Stomach (tissue), 9 donors: ENCODE results near the gene NCAM1. TPM values are rescaled to one million over a fixed set of nuclear protein-coding genes. Genes with fewer than 3 reads are reported as not detected.
"Not testable (repeated sequence)": the region's sequence is repeated elsewhere in the genome, so short reads cannot be mapped to it uniquely, and the experiment has no call there.

ENCODE experiments used
- DNase-seq, 2 donors: peaks; one replicate each; pipeline versions ENCODE4 v3.0.0 to v3.0.0-alpha.2; 2013 to 2019
- H3K27ac ChIP-seq, 5 donors: fragments of 200-600 bp in 4 of 5; sonication (generic) in 4 of 5; one replicate each; pipeline ENCODE4 v1.5.1; 2013 to 2019; ENCODE audit warnings: mild to moderate bottlenecking in 1 of 5, moderate library complexity in 1 of 5
- H3K27me3 ChIP-seq, 3 donors: fragments of 200-600 bp; sonication (generic); one replicate each; pipeline ENCODE4 v1.5.1; 2017 to 2019; ENCODE audit warnings: mixed run types in 1 of 3
- H3K36me3 ChIP-seq, 4 donors: fragments of 200-600 bp; sonication (generic); 1 replicate in 3 of 4; 2 replicates in 1 of 4; pipeline ENCODE4 v1.5.1; 2016 to 2019
- H3K4me1 ChIP-seq, 4 donors: fragments of 200-600 bp; sonication (generic); one replicate each; pipeline ENCODE4 v1.5.1; 2016 to 2019
- H3K4me3 ChIP-seq, 4 donors: fragments of 200-600 bp; sonication (generic) in 3 of 4; one replicate each; pipeline ENCODE4 v1.5.1; 2016 to 2019; ENCODE audit warnings: mild to moderate bottlenecking in 1 of 4
- H3K9me3 ChIP-seq, 4 donors: fragments of 200-600 bp; sonication (generic); one replicate each; pipeline ENCODE4 v1.5.1; 2016 to 2019
- EP300 ChIP-seq: sonication (generic); formaldehyde crosslinking; IDR thresholded peaks from one replicate; pipeline ENCODE4 v1.6.1; 2017; ENCODE audit warnings: antibody characterized with exemption
- POLR2A ChIP-seq, 4 donors: fragments of 450-650 bp; IDR thresholded peaks; one replicate each; pipeline ENCODE4 v1.6.1; 2016; ENCODE audit warnings: antibody characterized with exemption in 4 of 4, control low read depth in 2 of 4, mild to moderate bottlenecking in 1 of 4, moderate library complexity in 1 of 4
- POLR2AphosphoS5 ChIP-seq, 3 donors: sonication (generic); formaldehyde crosslinking; IDR thresholded peaks; one replicate each; pipeline ENCODE4 v1.6.1; 2016; ENCODE audit warnings: antibody characterized with exemption in 3 of 3
- WGBS, 5 donors: extraction: QIAGEN DNeasy Blood & Tissue Kit in 3 of 5; methylation state at CpG; one replicate each; pipeline versions ENCODE4 v1.1.5 to v1.1.7; 2013 to 2018; 5-methylcytosine and 5-hydroxymethylcytosine counted together
- intact Hi-C: fragments of 100-400 bp; cut with DNase I; formaldehyde crosslinking; loops from one replicate; pipeline ENCODE4 v1.15.1; 2023; ENCODE audit warnings: low total_unique reads
- polyA plus RNA-seq, 3 donors: library from polyadenylated mRNA; stranded (reverse); fragments of 200-250 nt; gene quantifications; one replicate each; pipeline ENCODE4 v1.2.3, GENCODE V29; 2013
- total RNA-seq, 5 donors: library from RNA; depleted of rRNA; stranded (reverse); fragments of >200 nt; gene quantifications; one replicate each; pipeline versions ENCODE4 v1.1.0 to v1.2.3, GENCODE V29; 2014 to 2016
- TF ChIP-seq, protein P1 (sequence below), 7 experiments: fragments of 450-650 bp in 4 of 7; fragments of 200-600 bp in 3 of 7; sonication (generic) in 3 of 7; IDR thresholded peaks; one replicate each; pipeline ENCODE4 v1.5.1; 2016 to 2019; ENCODE audit warnings: antibody characterized with exemption in 7 of 7, control low read depth in 2 of 7, mild to moderate bottlenecking in 1 of 7
- donor health status: healthy with polysubstance abuse.
- donor health status: Bipolar disorder and iron deficiency.
- donor health status: healthy.

Gene NCAM1
- total and polyA plus RNA-seq, 8 donors = 5.7 to 84.8 (median 28.9) TPM

DNA sequence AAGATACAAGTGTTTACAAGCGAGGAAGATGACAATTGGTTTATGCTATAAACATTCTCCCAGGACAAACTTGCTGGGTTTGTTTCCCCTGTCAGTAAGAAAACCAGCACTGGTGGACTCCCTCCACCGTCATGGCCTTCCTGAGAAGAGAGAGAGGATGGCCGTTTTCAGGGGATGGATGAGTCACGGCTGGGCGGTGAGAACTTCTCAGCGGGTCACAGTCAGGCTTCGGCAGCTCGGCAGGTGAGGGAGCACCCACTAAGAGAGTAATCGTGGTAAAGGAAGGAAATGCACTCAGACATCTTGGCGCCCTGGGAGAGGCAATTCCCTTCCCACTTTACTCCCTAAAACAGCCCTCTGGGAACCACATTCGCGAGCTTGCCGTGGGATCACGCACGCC lies 83.9 kb downstream of the NCAM1 start:
- no peaks in the 10 kb centered on the region for H3K36me3 ChIP-seq
- H3K4me3 ChIP-seq = no peak overlapping the region
- 85 to 91% (median 90%) methylated on average over 15 of the region's 15 CpGs for WGBS, 5 donors
- H3K27me3 ChIP-seq = no peaks in the 10 kb centered on the region
- peaks cover 0 to 2% (median 0%) of the 10 kb centered on the region in 4 donors for H3K9me3 ChIP-seq
- intact Hi-C loops = no loop called here
- TF ChIP-seq EP300 = no peak
- no peak for TF ChIP-seq POLR2AphosphoS5 (IDR thresholded peaks at IDR 0.05)
- TF ChIP-seq POLR2A (IDR thresholded peaks at IDR 0.05) = no peak
- TF ChIP-seq, protein P1, sequence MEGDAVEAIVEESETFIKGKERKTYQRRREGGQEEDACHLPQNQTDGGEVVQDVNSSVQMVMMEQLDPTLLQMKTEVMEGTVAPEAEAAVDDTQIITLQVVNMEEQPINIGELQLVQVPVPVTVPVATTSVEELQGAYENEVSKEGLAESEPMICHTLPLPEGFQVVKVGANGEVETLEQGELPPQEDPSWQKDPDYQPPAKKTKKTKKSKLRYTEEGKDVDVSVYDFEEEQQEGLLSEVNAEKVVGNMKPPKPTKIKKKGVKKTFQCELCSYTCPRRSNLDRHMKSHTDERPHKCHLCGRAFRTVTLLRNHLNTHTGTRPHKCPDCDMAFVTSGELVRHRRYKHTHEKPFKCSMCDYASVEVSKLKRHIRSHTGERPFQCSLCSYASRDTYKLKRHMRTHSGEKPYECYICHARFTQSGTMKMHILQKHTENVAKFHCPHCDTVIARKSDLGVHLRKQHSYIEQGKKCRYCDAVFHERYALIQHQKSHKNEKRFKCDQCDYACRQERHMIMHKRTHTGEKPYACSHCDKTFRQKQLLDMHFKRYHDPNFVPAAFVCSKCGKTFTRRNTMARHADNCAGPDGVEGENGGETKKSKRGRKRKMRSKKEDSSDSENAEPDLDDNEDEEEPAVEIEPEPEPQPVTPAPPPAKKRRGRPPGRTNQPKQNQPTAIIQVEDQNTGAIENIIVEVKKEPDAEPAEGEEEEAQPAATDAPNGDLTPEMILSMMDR (IDR thresholded peaks at IDR 0.05) = no peak
- no peaks in the 10 kb centered on the region for H3K4me1 ChIP-seq
- no peak overlapping the region for H3K27ac ChIP-seq
- no peak for DNase-seq

DNA sequence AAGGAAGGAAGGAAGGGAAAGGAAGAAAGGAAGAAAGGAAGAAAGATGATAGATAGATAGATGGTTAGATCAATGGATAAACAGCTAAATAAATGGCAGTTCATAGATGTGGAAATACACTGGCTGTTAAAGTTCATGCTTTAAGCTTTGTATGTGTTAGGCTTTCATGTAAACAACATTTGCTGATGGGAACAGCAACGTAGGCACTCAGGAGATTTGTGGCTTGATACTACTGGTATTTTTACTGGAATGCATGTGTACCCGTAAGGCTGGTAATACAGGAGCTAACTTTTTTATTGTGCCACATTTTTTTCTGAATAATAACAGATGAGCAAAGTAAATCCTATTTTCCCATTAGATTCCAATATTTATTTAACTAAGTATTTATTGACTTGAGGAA lies 85.6 kb downstream of the NCAM1 start:
- Histone ChIP-seq H3K27me3 (no peaks in the 10 kb centered on the region), H3K4me1 (no peaks in the 10 kb centered on the region), H3K9me3 (peaks cover 0 to 5% (median 0%) of the 10 kb centered on the region in 4 donors), H3K4me3 (no peak overlapping the region), H3K27ac (no peak overlapping the region), H3K36me3 (no peaks in the 10 kb centered on the region)
- no peak for TF ChIP-seq EP300
- TF ChIP-seq, protein P1 (IDR thresholded peaks at IDR 0.05) = no peak
- no peak for TF ChIP-seq POLR2AphosphoS5 (IDR thresholded peaks at IDR 0.05)
- no peak for TF ChIP-seq POLR2A (IDR thresholded peaks at IDR 0.05)
- DNase-seq = no peak
- 53 to 75% (median 60%) methylated on average over 2 of the region's 2 CpGs for WGBS, 5 donors
- intact Hi-C loops = no loop called here

DNA sequence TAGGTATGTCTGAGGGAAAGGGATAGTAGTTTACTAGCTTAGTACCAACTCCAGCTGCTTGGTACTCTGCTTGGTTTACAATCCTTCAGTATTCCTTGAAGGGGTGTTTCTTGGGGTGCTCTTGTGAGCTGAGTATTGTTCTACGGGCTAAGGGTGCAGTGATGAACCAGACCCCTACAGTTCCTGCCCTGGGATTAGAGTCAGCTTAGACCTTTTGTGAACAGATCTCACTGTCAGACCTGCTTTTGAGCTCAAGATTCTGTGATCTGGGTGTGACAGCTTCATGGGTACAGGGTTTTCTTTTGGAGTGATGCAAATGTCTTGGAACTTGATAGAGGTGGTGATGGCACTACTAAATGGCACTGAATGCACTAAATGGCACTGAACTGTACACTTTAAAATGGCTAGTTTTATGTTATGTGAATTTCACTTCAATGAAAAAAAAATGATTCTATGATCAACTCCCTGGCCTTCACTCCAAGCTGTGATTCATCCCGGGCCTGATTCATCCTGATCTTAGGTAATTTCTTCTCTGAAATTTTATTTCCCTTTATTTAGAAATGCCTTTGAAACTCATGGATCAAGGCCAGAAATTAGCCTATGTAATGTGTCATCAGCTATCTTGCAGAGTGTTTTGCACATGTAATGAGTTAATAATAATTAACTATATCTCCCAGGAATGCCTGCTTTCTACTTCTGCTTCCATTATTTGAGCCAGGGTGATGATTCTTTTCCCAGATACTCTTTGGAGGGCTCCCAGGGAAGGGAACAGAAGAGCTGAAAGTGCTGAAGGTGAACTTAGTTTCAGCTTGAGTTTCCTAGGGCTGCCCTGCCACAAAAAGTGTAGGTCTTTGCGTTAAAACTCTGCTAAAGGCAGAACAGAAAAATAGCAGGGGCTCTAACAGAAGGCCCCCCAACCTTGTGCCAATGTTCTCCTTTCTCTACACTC lies 87.9 kb downstream of the NCAM1 start:
- DNase-seq = no peak
- Histone ChIP-seq H3K4me1 (no peaks in the 10 kb centered on the region), H3K27ac (no peak overlapping the region), H3K36me3 (no peaks in the 10 kb centered on the region), H3K9me3 (peaks cover 0 to 5% (median 0%) of the 10 kb centered on the region in 4 donors), H3K4me3 (no peak overlapping the region), H3K27me3 (no peaks in the 10 kb centered on the region)
- TF ChIP-seq EP300 = no peak
- TF ChIP-seq POLR2AphosphoS5 (IDR thresholded peaks at IDR 0.05) = no peak
- TF ChIP-seq POLR2A (IDR thresholded peaks at IDR 0.05) = no peak
- TF ChIP-seq, protein P1 (IDR thresholded peaks at IDR 0.05) = no peak
- WGBS, 5 donors = 80 to 94% (median 88%) methylated on average over 3 of the region's 3 CpGs
- intact Hi-C loops = no loop called here

DNA sequence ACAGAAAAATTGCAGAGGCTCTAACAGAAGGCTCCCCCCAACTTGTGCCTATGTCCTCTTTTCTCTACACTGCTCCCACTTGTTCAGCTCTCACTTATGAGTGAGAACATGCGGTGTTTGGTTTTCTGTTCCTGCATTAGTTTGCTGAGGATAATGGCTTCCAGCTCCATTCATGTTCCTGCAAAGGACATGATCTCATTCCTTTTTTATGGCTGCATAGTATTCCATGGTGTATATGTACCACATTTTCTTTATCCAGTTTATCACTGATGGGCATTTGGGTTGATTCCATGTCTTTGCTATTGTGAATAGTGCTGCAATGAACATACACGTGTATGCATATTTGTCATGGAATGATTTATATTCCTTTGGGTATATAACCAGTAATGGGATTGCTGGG lies 91.8 kb downstream of the NCAM1 start:
- 90 to 96% (median 94%) methylated on average over 2 of the region's 2 CpGs for WGBS, 5 donors
- intact Hi-C loops, DNase-seq, H3K27ac ChIP-seq, H3K36me3 ChIP-seq, H3K9me3 ChIP-seq, H3K4me1 ChIP-seq, H3K27me3 ChIP-seq, H3K4me3 ChIP-seq: not testable (repeated sequence)

DNA sequence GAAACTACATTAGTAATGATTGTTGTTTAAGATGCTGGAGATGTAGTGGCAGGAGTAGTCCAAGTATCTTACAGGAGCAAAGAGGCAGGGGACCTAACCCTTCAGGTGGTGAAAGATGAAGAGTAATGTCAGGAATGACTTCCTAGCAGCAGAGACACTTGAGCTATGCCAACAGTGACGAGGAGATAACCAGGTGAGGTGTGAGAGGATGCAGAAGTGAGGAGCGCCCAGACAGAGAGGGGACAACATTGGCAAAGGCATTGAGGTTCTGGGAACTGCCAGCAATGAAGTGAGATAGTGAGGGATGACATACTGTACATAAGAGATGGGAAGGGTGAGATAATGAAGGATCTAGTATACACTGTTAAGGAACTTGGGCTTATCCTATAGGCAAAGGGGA lies 95.8 kb downstream of the NCAM1 start:
- Histone ChIP-seq H3K27me3 (no peaks in the 10 kb centered on the region), H3K36me3 (no peaks in the 10 kb centered on the region), H3K4me1 (no peaks in the 10 kb centered on the region), H3K4me3 (no peak overlapping the region), H3K9me3 (no peaks in the 10 kb centered on the region), H3K27ac (no peak overlapping the region)
- intact Hi-C loops = no loop called here
- 74 to 93% (median 87%) methylated on average over 2 of the region's 2 CpGs for WGBS, 5 donors
- TF ChIP-seq POLR2AphosphoS5 (IDR thresholded peaks at IDR 0.05) (no peak), POLR2A (IDR thresholded peaks at IDR 0.05) (no peak), EP300 (no peak)
- TF ChIP-seq, protein P1 (IDR thresholded peaks at IDR 0.05) = no peak
- no peak for DNase-seq
